Ascending aorta (tissue), 2 donors: ENCODE measurements around the gene CETN3. TPM values are rescaled to one million over a fixed set of nuclear protein-coding genes. Genes with fewer than 3 reads are reported as not detected.

Experiments used
- DNase-seq, 2 donors: peaks; one replicate each; pipeline ENCODE4 v3.0.0-alpha.2; 2019; ENCODE audit warnings: low spot score in 2 of 2
- H3K27ac ChIP-seq, 2 donors: fragments of 200-600 bp; sonication (generic); one replicate each; pipeline ENCODE4 v1.5.1; 2016 to 2017; ENCODE audit warnings: mild to moderate bottlenecking in 1 of 2
- H3K27me3 ChIP-seq: fragments of 200-600 bp; sonication (generic); one replicate; pipeline ENCODE4 v1.5.1; 2017
- H3K36me3 ChIP-seq, 2 donors: fragments of 200-600 bp; sonication (generic); one replicate each; pipeline ENCODE4 v1.5.1; 2016
- H3K4me1 ChIP-seq, 2 donors: fragments of 200-600 bp; sonication (generic); one replicate each; pipeline ENCODE4 v1.5.1; 2016 to 2017; ENCODE audit warnings: mild to moderate bottlenecking in 1 of 2
- H3K4me3 ChIP-seq, 2 donors: fragments of 200-600 bp; sonication (generic); one replicate each; pipeline ENCODE4 v1.5.1; 2016 to 2017; ENCODE audit warnings: mild to moderate bottlenecking in 1 of 2
- H3K9me3 ChIP-seq, 2 donors: fragments of 200-600 bp; sonication (generic); one replicate each; pipeline ENCODE4 v1.5.1; 2016
- CTCF ChIP-seq, 3 experiments: fragments of 200-600 bp in 2 of 3; fragments of 450-650 bp in 1 of 3; sonication (generic) in 2 of 3; IDR thresholded peaks; one replicate each; pipeline ENCODE4 v1.5.1; 2016 to 2019; ENCODE audit warnings: antibody characterized with exemption in 3 of 3, mild to moderate bottlenecking in 1 of 3, moderate library complexity in 1 of 3
- intact Hi-C: fragments of 100-400 bp; cut with DNase I; formaldehyde crosslinking; loops from one replicate; pipeline ENCODE4 v1.15.1; 2023
- total RNA-seq: library from RNA; depleted of rRNA; stranded (reverse); fragments of >200 nt; gene quantifications from one replicate; pipeline ENCODE4 v1.1.0, GENCODE V29; 2016

The CETN3 gene
- 36.7 TPM for total RNA-seq

GRCh38 chr5:90409318-90410177 is at the start of gene CETN3:
Gene CETN3, minus strand, starts transcription at chr5:90409756. Its CDS starts 95 bp downstream, at chr5:90409661.
- intact Hi-C loops: loop anchor here (1.0 to 10.0 kb wide), 5 partner anchors 63 to 1747 kb away; partner anchors contain the start of genes LYSMD3, MBLAC2, MEF2C and POLR3G
- peaks cover 0 to 5% of the 10 kb centered on the region in 2 donors for H3K4me1 ChIP-seq
- peak; percentile 80 to 95 for DNase-seq
- H3K27me3 ChIP-seq: no peaks in the 10 kb centered on the region
- TF ChIP-seq CTCF (IDR thresholded peaks at IDR 0.05): no peak
- peak within 1 kb of the TSS; percentile 89 to 97 for H3K4me3 ChIP-seq
- peak within 1 kb of the TSS; percentile 95 to 98 for H3K27ac ChIP-seq
- H3K36me3 ChIP-seq: peaks cover 0 to 11% of the 10 kb centered on the region in 2 donors
- H3K9me3 ChIP-seq: no peaks in the 10 kb centered on the region

- no peak for TF ChIP-seq CTCF (IDR thresholded peaks at IDR 0.05)
- no peak overlapping the region for H3K27ac ChIP-seq
- no peak for DNase-seq
- H3K9me3 ChIP-seq: no peaks in the 10 kb centered on the region
- H3K36me3 ChIP-seq: no peaks in the 10 kb centered on the region
- H3K4me3 ChIP-seq: no peak overlapping the region
- H3K27me3 ChIP-seq: no peaks in the 10 kb centered on the region
- intact Hi-C loops: no loop called here
- no peaks in the 10 kb centered on the region for H3K4me1 ChIP-seq
Observed at GRCh38 chr5:90446961-90447360, 37.4 kb upstream of the CETN3 start.

GRCh38 chr5:90440644-90441043 is 31.1 kb upstream of the CETN3 start:
- no peak overlapping the region for H3K27ac ChIP-seq
- no peaks in the 10 kb centered on the region for H3K4me1 ChIP-seq
- H3K9me3 ChIP-seq: no peaks in the 10 kb centered on the region
- intact Hi-C loops: loop anchor here (1.0 to 5.0 kb wide), 3 partner anchors 89 to 982 kb away; partner anchors contain the start of gene LYSMD3
- H3K27me3 ChIP-seq: no peaks in the 10 kb centered on the region
- DNase-seq: no peak
- no peak overlapping the region for H3K4me3 ChIP-seq
- TF ChIP-seq CTCF (IDR thresholded peaks at IDR 0.05): no peak
- no peaks in the 10 kb centered on the region for H3K36me3 ChIP-seq

- intact Hi-C loops: loop anchor here (2.0 kb wide), 1 partner anchor 345 kb away; no protein-coding TSS in a partner anchor
- no peaks in the 10 kb centered on the region for H3K9me3 ChIP-seq
- no peak overlapping the region for H3K27ac ChIP-seq
- H3K4me1 ChIP-seq: no peaks in the 10 kb centered on the region
- H3K4me3 ChIP-seq: no peak overlapping the region
- no peaks in the 10 kb centered on the region for H3K36me3 ChIP-seq
- no peaks in the 10 kb centered on the region for H3K27me3 ChIP-seq
- no peak for DNase-seq
- no peak for TF ChIP-seq CTCF (IDR thresholded peaks at IDR 0.05)
Observed at GRCh38 chr5:90438100-90438499, 28.5 kb upstream of the CETN3 start.

GRCh38 chr5:90437663-90438062 is 28.1 kb upstream of the CETN3 start:
- Histone ChIP-seq H3K9me3 (no peaks in the 10 kb centered on the region), H3K4me3 (no peak overlapping the region), H3K36me3 (no peaks in the 10 kb centered on the region), H3K4me1 (no peaks in the 10 kb centered on the region), H3K27me3 (no peaks in the 10 kb centered on the region), H3K27ac (no peak overlapping the region)
- TF ChIP-seq CTCF (IDR thresholded peaks at IDR 0.05): no peak
- no peak for DNase-seq
- intact Hi-C loops: loop anchor here (2.0 kb wide), 1 partner anchor 345 kb away; no protein-coding TSS in a partner anchor
